NB4 (cell line): ENCODE data around the gene CDH13.

Experiments
- DNase-seq: peaks from one replicate; pipeline ENCODE4 v3.0.0; 2010; ENCODE audit warnings: low read depth
- H3K4me3 ChIP-seq: one replicate; pipeline ENCODE4 v1.5.1; 2011; ENCODE audit warnings: mild to moderate bottlenecking, low read depth, low read length, moderate library complexity
- CTCF ChIP-seq: IDR thresholded peaks from one replicate; pipeline ENCODE4 v1.5.1; 2012; ENCODE audit warnings: low read depth, low read length
- MAX ChIP-seq: IDR thresholded peaks from 2 replicates; pipeline ENCODE4 v1.6.1; 2011; ENCODE audit warnings: low read depth, low read length
- MYC ChIP-seq: IDR thresholded peaks from 2 replicates; pipeline ENCODE4 v1.6.1; 2011; ENCODE audit warnings: low read depth, low read length
- POLR2A ChIP-seq: IDR thresholded peaks from 2 replicates; pipeline ENCODE4 v1.6.1; 2011; ENCODE audit warnings: mild to moderate bottlenecking; ENCODE audit not compliant: insufficient read length; ENCODE audit errors: extremely low read depth

CDH13 gene

GRCh38 chr16:83438326-83438725 is 811.6 kb downstream of the CDH13 start:
- TF ChIP-seq CTCF, result no peak
- DNase-seq, result no peak
- no peak overlapping the region for H3K4me3 ChIP-seq

- no peak for DNase-seq
- TF ChIP-seq POLR2A, result no peak
- TF ChIP-seq MAX, result no peak
- no peak for TF ChIP-seq MYC
- TF ChIP-seq CTCF, result no peak
- H3K4me3 ChIP-seq, result no peak overlapping the region
These were observed 812.6 kb downstream of the CDH13 start for GRCh38 chr16:83439412-83439811.

GRCh38 chr16:83441517-83441916 is 814.7 kb downstream of the CDH13 start:
- no peak for DNase-seq
- TF ChIP-seq CTCF, result no peak
- TF ChIP-seq MYC, result no peak
- no peak for TF ChIP-seq MAX
- TF ChIP-seq POLR2A, result no peak
- H3K4me3 ChIP-seq, result no peak overlapping the region

- DNase-seq, result no peak
- TF ChIP-seq MAX, result no peak
- no peak for TF ChIP-seq POLR2A
- no peak for TF ChIP-seq CTCF
- TF ChIP-seq MYC, result no peak
- H3K4me3 ChIP-seq, result no peak overlapping the region
These were observed 817.2 kb downstream of the CDH13 start for GRCh38 chr16:83443972-83444371.

- no peak for TF ChIP-seq MYC
- TF ChIP-seq MAX, result no peak
- no peak for TF ChIP-seq CTCF
- no peak for TF ChIP-seq POLR2A
- DNase-seq, result no peak
- no peak overlapping the region for H3K4me3 ChIP-seq
These were observed 820.8 kb downstream of the CDH13 start for GRCh38 chr16:83447560-83447959.

- no peak for TF ChIP-seq MYC
- no peak for TF ChIP-seq POLR2A
- no peak for TF ChIP-seq MAX
- no peak for TF ChIP-seq CTCF
- no peak for DNase-seq
- no peak overlapping the region for H3K4me3 ChIP-seq
These were observed 823.1 kb downstream of the CDH13 start for GRCh38 chr16:83449861-83450260.
